Umbilical cord (tissue), 2 donors: ENCODE results near the gene CDH22. TPM values are rescaled to one million over a fixed set of nuclear protein-coding genes. Genes with fewer than 3 reads are reported as not detected.

Experiments used
- DNase-seq: peaks from one replicate; pipeline ENCODE4 v3.0.0-alpha.2; 2015; ENCODE audit warnings: low spot score
- total RNA-seq: library from RNA; depleted of rRNA; stranded (reverse); fragments of >200 nt; gene quantifications from one replicate; pipeline ENCODE4 v1.2.3, GENCODE V29; 2014; ENCODE audit warnings: low replicate concordance; ENCODE audit not compliant: insufficient read depth

The CDH22 gene
- total RNA-seq, 1 donor from 2014 or later: 0.24 TPM

DNA sequence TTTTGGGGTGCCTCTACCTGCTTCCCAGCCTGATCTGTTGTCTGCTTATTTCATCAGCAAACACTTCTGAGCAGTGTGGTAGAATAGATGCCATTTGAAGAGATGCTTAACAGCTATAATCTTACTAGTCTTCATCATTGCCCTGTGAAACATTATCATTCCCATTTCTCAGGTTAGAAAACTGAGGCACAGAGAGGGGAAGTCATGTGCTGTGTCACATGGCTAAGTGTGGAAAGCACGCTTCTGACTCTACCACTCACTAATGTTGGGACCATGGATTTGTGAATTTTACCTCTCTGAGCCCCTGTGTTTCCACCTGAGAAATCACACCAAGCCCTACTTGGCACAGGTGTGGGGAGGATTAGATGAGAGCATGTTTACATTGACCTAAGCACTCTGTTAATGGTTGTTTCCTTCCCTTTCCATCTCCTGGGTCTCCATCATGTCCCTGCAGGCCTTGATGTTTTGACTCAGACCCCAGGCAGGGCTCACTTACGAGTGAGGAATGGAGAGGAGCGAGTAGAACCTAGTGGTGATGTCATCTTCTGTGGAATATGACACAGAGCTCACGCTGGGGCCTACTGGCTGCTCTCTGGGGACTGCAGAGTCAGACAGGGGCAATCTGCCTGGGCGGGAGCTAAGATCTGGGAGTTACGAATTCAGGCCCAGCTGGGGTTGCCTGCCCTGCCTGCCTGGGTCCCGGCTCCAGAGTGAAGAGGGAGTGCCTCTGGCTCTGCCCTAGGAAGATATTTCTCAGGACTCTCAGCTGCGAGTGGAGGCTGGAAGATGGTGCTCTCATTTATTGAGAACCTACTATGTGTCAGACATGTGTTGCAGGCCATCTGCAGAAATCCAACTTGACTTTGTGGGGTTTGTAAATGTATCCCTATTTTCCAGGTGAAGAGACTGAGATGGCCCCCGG is 64.3 kb downstream of the CDH22 start:
- no peak for DNase-seq

- no peak for DNase-seq
These were observed 65.9 kb downstream of the CDH22 start for GRCh38 chr20:46242390-46242789.

GRCh38 chr20:46240881-46241280 is 67.4 kb downstream of the CDH22 start:
- DNase-seq: no peak

DNA sequence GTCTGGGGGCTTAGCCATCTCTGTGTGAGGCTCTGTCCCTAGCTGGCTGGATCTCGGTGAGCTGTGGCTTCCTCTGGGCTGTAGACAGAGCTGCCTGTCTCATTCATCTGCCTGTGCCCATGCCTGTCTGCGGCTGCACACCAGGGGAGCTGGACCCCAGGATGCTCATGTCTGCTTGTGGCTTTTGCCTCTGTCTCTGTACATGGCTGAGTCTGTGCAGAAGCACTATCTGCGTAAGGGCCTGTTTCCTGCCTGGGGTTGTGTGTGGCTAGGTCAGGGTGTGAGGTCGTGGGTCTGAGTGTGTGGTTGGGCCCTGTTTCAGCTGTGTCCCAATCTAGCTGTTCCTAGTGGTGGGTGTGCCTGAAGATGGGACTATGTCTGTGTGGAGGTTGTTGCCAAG is 68.2 kb downstream of the CDH22 start:
- DNase-seq: no peak

- DNase-seq: no peak
These were observed 70.6 kb downstream of the CDH22 start for GRCh38 chr20:46237736-46238135.

DNA sequence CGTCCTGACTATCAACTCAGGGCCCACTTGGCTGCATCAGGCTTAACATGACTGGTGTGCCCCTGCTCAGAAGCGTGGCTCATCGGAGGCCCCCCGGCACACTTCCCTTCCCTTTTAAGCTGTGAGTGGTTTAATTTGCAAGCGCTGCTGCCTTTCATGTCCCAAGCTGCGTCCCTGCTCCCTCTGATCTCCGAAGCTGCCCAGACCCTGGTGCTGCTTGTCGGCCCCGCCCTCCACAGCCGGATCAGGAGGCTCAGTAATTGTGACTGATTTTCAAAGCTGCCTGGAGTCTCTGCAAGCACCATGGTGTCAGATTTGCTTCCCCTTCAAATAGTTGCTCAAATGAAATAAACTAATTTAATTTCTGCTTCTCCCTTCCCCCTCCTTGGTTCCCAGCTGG is 71.1 kb downstream of the CDH22 start:
- no peak for DNase-seq

DNA sequence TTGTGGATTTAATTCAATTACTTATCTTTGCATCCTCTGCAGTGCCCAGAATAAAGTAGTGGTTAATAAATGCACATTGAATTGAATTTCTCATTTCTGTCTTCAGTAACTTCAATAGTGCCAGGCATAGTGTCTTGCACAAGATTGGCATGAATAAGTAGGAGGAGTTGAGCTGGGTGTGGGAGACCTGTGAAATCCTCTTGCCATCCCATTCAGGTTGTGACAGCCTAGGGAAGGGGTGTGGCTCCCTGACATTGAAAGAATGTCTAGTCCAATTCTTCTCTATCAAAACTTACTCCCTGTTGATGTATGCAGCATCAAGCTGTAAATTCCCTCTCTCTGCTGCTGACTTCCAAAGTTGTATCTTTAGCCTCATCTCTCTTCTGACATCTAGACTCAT is 73.2 kb downstream of the CDH22 start:
- no peak for DNase-seq

DNA sequence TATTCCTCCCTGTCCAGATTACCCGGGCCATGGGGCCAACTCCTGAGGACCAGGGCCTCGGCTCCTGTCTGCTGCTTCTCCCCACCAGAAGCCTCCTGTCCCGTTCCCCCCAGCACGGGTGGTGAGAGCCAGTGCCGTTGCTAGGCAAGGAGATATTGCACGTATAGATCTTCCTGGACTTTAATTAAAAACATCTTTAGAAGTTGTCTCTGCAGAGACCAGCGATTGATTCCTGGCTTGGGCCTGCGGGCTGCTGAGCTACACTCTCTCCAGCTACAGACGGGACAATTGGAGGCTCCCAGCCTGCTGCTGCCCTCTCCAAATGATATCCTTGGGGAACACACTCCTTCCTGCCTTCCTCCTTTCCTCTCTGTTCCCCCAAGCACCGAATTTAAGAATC is 74.6 kb downstream of the CDH22 start:
- no peak for DNase-seq

DNA sequence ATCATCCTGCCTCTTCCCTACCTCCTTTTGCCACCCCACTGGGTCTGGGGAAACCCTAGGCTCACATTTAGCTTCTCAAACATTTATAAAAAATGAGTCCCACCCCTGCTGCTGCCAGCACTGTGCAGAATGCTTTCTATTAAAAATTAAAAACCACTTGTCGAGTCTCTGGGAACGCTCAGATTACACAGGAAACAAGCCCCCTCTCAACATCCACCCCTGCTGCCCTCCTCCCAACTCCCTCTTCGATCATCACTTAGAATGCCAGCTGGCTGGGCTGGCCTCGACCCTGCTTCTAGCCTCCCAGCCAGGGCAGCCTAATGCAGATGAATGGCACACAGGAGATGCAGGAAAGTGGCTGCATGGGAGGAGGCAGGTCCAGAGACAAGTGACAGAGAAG is 75.8 kb downstream of the CDH22 start:
- no peak for DNase-seq

DNA sequence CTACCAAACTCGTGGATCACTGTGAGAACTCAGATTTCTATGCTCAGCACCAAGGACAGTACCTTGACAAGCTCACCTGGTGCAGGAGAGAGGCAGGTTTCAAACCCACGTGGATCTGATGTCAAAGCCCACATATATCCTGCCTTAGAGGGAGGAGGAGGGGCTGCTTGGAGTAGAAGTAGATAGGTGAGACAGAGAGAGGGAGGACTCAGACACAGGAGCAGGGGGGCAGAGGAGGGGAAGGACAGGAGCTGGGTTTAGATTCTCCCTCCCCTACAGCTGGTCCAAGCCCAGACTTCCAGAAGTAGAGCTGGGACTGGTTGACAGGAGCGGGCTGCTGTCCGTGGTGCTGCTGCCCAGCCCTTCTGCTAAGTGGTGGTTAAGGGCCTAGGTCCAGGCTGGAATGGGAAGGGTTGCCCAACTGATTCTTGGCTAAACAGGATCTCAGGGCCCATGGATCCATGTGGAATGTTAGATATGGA is 77.5 kb downstream of the CDH22 start:
- DNase-seq: peak; percentile 39

DNA sequence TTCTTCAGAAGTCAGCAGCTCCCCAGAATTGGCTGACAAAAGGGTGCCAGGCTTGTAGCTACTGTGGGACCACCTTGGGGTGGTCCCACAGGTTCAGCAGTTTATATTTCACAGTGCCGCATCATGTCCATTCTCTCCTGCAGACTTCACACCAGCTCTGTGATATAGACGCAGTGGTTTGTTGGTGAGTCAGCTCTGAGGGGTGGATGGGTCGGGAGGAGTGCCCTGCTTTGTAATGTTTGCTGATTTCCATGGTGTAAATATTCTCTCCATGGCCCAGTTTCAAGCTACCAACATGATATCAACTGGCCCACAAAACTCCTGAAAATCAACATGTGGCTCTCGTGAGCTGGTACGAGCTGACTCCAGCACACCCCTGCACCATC is 78.2 kb downstream of the CDH22 start:
- no peak for DNase-seq

- no peak for DNase-seq
These were observed 78.7 kb downstream of the CDH22 start for GRCh38 chr20:46229478-46230105.

GRCh38 chr20:46228670-46229069 is 79.6 kb downstream of the CDH22 start:
- no peak for DNase-seq

- no peak for DNase-seq
These were observed 81.0 kb downstream of the CDH22 start for GRCh38 chr20:46227272-46227767.

DNA sequence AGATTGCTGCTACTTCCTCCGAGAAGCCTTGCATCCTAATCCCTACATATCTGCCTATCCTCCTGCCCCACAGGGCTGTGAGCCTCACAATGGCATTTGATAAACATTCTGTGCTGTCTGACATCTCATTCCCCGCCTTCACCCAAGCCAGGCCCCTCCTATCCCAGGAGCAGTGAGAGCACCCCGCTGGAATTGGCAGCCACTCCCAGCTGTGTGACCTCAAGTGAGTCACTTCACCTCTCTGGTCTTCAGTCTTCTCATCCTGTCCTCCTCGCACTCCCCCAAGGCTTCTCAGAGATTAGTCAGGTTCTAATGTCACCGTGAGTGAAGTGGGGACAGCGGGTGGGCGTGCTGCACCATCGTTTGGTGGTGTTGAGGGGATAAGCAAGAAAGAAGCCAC is 81.7 kb downstream of the CDH22 start:
- no peak for DNase-seq

- no peak for DNase-seq
These were observed 85.7 kb downstream of the CDH22 start for GRCh38 chr20:46222521-46223007.

DNA sequence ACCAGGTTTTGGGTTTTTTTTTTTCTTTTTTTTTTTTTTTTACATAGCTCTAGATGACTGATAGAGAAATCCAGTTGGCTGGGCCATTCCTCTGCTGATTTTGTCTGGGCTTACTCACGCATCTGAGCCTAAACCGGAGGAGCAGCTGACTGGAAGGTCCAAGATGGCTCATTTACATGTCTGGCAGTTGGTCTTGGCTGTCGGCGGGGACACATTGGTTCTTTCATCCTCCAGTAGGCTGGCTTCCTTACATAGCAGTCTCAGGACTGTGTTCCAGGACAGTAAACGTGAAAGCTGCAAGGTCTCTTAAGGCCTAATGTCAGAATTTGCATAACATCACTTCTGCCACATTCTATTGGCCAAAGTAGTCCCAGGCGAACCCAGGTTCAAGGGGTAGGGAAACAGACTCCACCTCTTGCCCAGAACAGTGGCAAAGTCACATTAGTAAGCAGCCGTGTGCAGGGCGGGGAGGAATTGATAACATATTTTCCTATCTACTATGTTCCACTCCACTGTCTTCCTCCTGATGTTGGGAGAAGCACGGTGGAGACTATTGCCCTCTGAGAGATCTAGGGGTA is 87.0 kb downstream of the CDH22 start:
- no peak for DNase-seq

- no peak for DNase-seq
These were observed 87.7 kb downstream of the CDH22 start for GRCh38 chr20:46220455-46221207.

GRCh38 chr20:46219920-46220319 is 88.4 kb downstream of the CDH22 start:
- DNase-seq: no peak

- no peak for DNase-seq
These were observed 89.1 kb downstream of the CDH22 start for GRCh38 chr20:46219190-46219589.

- no peak for DNase-seq
These were observed 89.6 kb downstream of the CDH22 start for GRCh38 chr20:46218656-46219055.

DNA sequence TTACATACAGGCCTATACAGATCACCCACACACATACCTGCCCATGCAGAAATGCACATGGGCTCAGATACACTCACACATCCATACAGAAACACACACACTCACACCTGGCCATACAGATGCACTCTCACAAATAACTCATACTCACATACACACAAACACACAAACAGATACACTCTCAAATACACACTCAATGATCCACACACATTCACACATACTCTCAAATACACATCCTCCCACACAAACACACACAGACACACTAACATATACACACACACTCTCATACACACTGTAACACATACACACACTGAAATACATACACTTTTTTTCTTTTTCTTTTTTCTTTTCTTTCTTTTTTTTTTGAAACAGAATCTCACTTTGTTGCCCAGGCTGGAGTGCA is 90.7 kb downstream of the CDH22 start:
- DNase-seq: no peak
